Spinal cord (tissue), 10 donors: Measurements from ENCODE around the gene ZNF785. TPM values are rescaled to one million over a fixed set of nuclear protein-coding genes. Genes with fewer than 3 reads are reported as not detected.
"Not testable (repeated sequence)": the region's sequence is repeated elsewhere in the genome, so short reads cannot be mapped to it uniquely, and the experiment has no call there.

Experiments
- DNase-seq, 6 donors: peaks; one replicate each; pipeline versions ENCODE4 v3.0.0 to v3.0.0-alpha.2; 2013 to 2015; ENCODE audit warnings: low spot score in 6 of 6, low read depth in 4 of 6
- H3K27ac ChIP-seq: one replicate; pipeline ENCODE4 v1.5.1; 2013; ENCODE audit warnings: low read depth, low read length, control low read depth
- H3K27me3 ChIP-seq: one replicate; pipeline ENCODE4 v1.6.1; 2013; ENCODE audit warnings: low read length; ENCODE audit not compliant: control insufficient read depth, insufficient read depth
- H3K36me3 ChIP-seq: one replicate; pipeline ENCODE4 v1.6.1; 2013; ENCODE audit warnings: low read length; ENCODE audit not compliant: control insufficient read depth, insufficient read depth
- H3K4me1 ChIP-seq: one replicate; pipeline ENCODE4 v1.6.1; 2013; ENCODE audit warnings: low read length; ENCODE audit not compliant: control insufficient read depth, insufficient read depth
- H3K4me3 ChIP-seq: one replicate; pipeline ENCODE4 v1.5.1; 2013; ENCODE audit warnings: low read depth, low read length, control low read depth
- H3K9me3 ChIP-seq: one replicate; pipeline ENCODE4 v1.6.1; 2013; ENCODE audit warnings: low read length; ENCODE audit not compliant: control insufficient read depth, insufficient read depth
- WGBS: methylation state at CpG from one replicate; pipeline ENCODE4 v1.1.5; 2013; ENCODE audit warnings: missing lambda C conversion rate; ENCODE audit not compliant: insufficient coverage; 5-methylcytosine and 5-hydroxymethylcytosine counted together
- polyA plus RNA-seq, 2 donors: library from polyadenylated mRNA; unstranded; fragments of 120-200 nt; gene quantifications; one replicate each; pipeline ENCODE4 v1.2.1, GENCODE V29; 2013; ENCODE audit not compliant: insufficient read length in 2 of 2
- total RNA-seq, 2 donors: library from RNA; depleted of rRNA in 1 of 2; stranded (reverse); fragments of 120-200 nt in 1 of 2; fragments of >200 nt in 1 of 2; gene quantifications; one replicate each; pipeline versions ENCODE4 v1.2.3 to v1.2.4, GENCODE V29; 2013 to 2014
- donor health status: healthy.

The ZNF785 gene
- total and polyA plus RNA-seq, 4 donors: 12.5 to 37.7 (median 19.5) TPM

DNA sequence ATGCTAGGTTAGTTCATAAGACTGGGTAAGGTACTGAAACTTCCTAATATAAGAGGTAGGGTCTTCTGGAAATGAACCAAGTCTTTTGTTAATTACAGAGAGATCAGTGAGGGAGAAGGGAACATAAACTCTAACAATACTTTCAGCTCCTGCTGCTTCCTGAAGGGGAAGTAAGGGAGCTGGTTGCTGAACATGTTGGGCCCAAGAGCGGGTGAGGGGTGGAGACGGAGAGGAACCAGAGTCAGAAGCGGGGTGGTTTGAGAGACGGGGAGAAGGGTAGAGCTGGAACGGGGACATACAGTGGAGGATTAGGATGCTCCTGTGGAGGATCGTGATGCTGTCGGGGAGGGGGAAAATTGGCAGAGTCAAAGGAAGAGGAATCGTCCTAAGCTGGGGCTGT is 39.4 kb downstream of the ZNF785 start:
- 83% methylated on average over 8 of the region's 8 CpGs for WGBS
- Histone ChIP-seq H3K27ac (no peak overlapping the region), H3K9me3 (no peaks in the 10 kb centered on the region), H3K4me1 (no peaks in the 10 kb centered on the region), H3K4me3 (no peak overlapping the region), H3K27me3 (no peaks in the 10 kb centered on the region), H3K36me3 (no peaks in the 10 kb centered on the region)
- no peak for DNase-seq

- no peaks in the 10 kb centered on the region for H3K27me3 ChIP-seq
- H3K4me1 ChIP-seq: no peaks in the 10 kb centered on the region
- WGBS: 78% methylated on average over 5 of the region's 5 CpGs
- no peak overlapping the region for H3K4me3 ChIP-seq
- no peak for DNase-seq
- peaks cover 6% of the 10 kb centered on the region for H3K36me3 ChIP-seq
- H3K27ac ChIP-seq: no peak overlapping the region
- H3K9me3 ChIP-seq: no peaks in the 10 kb centered on the region
Observed at GRCh38 chr16:30543067-30543466, 42.4 kb downstream of the ZNF785 start.

- Histone ChIP-seq H3K27me3 (no peaks in the 10 kb centered on the region), H3K4me3 (no peak overlapping the region), H3K9me3 (no peaks in the 10 kb centered on the region), H3K4me1 (no peaks in the 10 kb centered on the region), H3K27ac (no peak overlapping the region), H3K36me3 (peaks cover 6% of the 10 kb centered on the region)
- DNase-seq: no peak
- WGBS: 53% methylated on average over 4 of the region's 10 CpGs
Observed at GRCh38 chr16:30541502-30542329, 43.8 kb downstream of the ZNF785 start.

DNA sequence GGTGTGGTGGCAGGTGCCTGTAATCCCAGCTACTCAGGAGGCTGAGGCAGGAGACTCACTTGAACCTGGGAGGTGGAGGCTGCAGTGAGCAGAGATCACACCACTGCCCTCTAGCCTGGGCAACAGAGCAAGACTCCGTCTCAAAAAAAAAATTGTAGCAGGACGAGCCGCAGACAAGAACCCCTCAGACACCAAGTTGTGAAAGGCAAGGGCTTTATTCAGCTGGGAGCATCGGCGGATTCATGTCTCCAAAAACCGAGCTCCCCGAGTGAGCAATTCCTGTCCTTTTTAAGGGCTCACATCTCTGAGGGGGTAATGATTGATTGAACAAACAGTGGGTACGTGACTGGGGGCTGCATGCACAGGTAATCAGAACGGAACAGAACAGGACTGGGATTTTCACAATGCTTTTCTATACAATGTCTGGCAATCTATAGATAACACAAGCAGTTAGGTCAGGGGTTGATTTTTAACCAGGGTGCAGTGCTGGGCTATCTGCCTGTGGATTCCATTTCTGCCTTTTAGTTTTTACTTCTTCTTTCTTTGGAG is 44.5 kb downstream of the ZNF785 start:
- 75% methylated on average over 5 of the region's 9 CpGs for WGBS
- not testable (repeated sequence) for H3K36me3 ChIP-seq, H3K27ac ChIP-seq, H3K4me1 ChIP-seq, H3K27me3 ChIP-seq, DNase-seq, H3K9me3 ChIP-seq, H3K4me3 ChIP-seq

DNA sequence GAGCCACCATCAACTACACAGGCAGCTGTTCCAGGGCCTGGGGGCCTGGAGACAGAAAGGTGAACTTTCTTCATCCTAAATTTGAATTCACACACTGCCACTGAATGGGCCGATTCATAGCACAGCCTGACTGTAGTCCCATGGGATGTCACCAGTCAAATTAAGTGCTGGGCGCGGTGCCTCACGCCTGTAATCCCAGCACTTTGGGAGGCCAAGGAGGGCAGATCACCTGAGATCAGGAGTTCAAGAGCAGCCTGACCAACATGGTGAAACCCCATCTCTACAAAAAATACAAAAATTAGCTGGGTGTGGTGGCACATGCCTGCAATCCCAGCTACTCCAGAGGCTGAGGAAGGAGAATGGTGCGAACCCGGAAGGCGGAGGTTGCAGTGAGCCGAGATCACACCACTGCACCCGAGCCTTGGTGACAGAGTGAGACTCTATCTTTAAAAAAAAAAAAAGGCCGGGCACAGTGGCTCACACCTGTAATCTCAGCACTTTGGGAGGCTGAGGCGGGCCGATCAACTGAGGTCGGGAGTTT is 45.4 kb downstream of the ZNF785 start:
- not testable (repeated sequence) for H3K4me3 ChIP-seq, DNase-seq, H3K4me1 ChIP-seq, H3K27me3 ChIP-seq, H3K9me3 ChIP-seq, H3K27ac ChIP-seq, H3K36me3 ChIP-seq
- WGBS: 87% methylated on average over 4 of the region's 13 CpGs

DNA sequence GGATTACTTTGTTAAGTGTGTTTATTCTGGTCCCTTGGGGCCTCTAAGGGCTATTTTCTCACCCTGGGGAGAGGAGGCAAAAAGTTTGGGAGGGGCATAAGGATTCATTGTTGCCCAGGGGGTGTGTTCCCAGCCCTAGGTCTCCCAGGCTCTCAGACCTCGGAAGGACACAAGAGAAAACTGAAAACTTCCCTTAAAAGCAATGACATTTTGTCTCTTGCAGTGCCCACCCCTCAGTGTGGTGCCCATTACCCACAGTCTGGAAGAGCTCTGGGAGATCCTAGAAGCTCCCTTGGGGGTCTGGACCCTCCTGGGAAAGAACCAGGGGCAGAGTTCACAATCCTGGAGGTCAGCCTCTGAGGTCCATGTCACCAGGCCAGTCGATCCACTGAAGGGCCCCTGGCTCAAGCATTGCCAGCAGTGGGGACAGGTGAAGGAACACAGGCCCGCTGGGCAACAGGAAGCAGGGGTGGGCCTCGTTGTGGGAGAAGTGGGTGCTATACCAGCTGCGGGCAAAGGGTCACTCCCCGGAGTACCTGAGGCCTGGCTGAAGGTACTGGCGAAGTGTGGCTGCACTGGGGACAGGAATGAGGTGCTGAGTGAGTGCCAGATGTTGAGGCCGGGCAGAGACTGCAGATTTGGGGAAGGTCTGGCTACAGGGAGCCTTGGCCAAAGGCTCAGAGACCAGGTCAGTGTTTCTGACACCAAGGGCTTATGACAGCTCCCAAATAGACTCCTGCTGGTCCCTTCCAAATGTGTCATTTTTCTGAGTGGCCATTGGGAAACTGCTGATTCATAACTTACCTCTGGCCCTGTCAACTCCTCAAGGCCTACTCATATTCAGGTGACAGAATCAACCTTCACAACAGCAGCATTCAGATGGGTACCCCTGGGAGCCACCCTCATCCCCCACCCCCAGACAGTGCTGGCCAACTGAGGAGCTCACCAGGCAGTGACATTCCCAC is 46.2 kb downstream of the ZNF785 start:
- peaks cover 7% of the 10 kb centered on the region for H3K4me1 ChIP-seq
- H3K4me3 ChIP-seq: no peak overlapping the region
- no peaks in the 10 kb centered on the region for H3K9me3 ChIP-seq
- H3K27ac ChIP-seq: no peak overlapping the region
- DNase-seq: no peak
- 95% methylated on average over 8 of the region's 8 CpGs for WGBS
- peaks cover 6% of the 10 kb centered on the region for H3K36me3 ChIP-seq
- H3K27me3 ChIP-seq: no peaks in the 10 kb centered on the region

DNA sequence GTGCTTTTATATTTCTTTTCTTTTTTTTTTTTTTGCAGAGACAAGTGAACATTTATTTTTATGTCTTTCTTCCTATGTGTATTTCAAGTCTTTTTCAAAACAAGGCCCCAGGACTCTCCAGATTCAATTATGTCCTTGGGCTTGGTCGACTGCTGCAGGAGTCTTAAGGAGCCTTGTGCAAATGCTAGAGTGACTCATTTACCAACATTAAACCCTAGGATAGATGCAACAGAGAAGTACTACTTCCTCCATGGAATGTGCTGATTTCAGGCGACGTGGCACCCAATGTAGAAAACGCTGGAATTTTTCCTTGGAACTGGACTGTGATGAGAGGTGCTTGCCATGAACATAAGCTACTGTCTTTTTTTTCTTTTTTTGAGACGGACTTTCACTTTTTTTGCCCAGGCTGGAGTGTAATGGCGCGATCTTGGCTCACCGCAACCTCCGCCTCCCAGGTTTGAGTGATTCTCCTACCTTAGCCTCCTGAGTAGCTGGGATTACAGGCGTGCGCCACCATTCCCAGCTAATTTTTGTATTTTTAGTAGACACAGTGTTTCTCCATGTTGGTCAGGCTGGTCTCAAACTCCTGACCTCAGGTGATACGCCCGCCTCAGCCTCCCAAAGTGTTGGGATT is 49.0 kb downstream of the ZNF785 start:
- not testable (repeated sequence) for H3K27me3 ChIP-seq, H3K27ac ChIP-seq, DNase-seq, H3K9me3 ChIP-seq, H3K4me3 ChIP-seq
- Histone ChIP-seq H3K4me1 (peaks cover 21% of the 10 kb centered on the region), H3K36me3 (peaks cover 28% of the 10 kb centered on the region)
- WGBS: 99% methylated on average over 7 of the region's 13 CpGs

DNA sequence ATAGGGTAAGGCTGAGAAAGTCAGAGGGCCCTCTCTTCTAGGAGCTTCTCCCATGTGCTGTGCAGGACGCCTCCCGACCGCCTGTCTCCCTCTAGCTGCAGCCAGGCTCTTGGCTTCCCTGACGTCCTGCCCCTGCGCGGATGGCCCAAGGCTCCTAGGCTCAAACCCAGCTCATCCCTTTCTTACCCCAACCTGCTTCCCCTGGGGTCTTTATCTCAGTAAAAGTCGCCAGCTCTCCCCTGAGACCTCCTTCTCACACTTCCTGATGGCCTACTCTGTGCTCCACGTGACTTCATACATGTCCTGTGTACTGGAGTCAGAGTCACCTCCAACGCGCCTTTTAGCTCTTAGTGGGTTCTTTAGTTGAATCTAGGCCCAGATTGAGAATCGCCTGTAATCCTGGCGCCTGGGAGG is 49.7 kb downstream of the ZNF785 start:
- Histone ChIP-seq H3K4me1 (peaks cover 21% of the 10 kb centered on the region), H3K27ac (peak overlapping the region; percentile 94), H3K4me3 (peak overlapping the region; percentile 92), H3K9me3 (no peaks in the 10 kb centered on the region), H3K27me3 (no peaks in the 10 kb centered on the region), H3K36me3 (peaks cover 35% of the 10 kb centered on the region)
- WGBS: 21% methylated on average over 10 of the region's 12 CpGs
- peak in 2 of 6 donors; percentile 82 to 84 for DNase-seq
